HepG2 (cell line): ENCODE data around the gene FLAD1. TPM values are rescaled to one million over a fixed set of nuclear protein-coding genes. Genes with fewer than 3 reads are reported as not detected.

ENCODE experiments used
- ATAC-seq: fragments of 200-7000 bp; cut with Tn5 transposase; 3 replicates; pipeline ENCODE4 v1.9.1; 2020; ENCODE audit warnings: mild to moderate bottlenecking, moderate library complexity
- BruUV-seq: library from RNA; stranded (reverse); fragments of 400-500 nt; replicated peaks from 2 replicates; lab custom pipeline; 2021; lab: Mats Ljungman, UMichigan
- CTCF ChIA-PET: fragments of 300-600 bp; formaldehyde crosslinking; extraction: SDS; loops from one replicate; lab custom pipeline; 2021; ENCODE audit warnings: low total read pairs, inconsistent platforms, low intra/inter-chr PET ratio; lab: Yijun Ruan, JAX
- POLR2A ChIA-PET: fragments of 350-600 bp; sonication (Branson Sonifier 250); formaldehyde crosslinking; loops from one replicate; lab custom pipeline; 2020; ENCODE audit warnings: antibody characterized with exemption, inconsistent platforms; lab: Yijun Ruan, JAX
- DNase-seq: peaks from one replicate; pipeline ENCODE4 v3.0.0-alpha.2; 2015; ENCODE audit warnings: low spot score
- FAIRE-seq: peaks from 3 replicates; lab custom pipeline; 2011; peaks lifted over from hg19 to GRCh38; lab: Jason Lieb, UNC
- H2AFZ ChIP-seq: one replicate; pipeline ENCODE4 v1.6.1; 2011; ENCODE audit warnings: low read length, inconsistent platforms
- H3K27ac ChIP-seq: fragments of 300-600 bp; 3 replicates; pipeline ENCODE4 v1.8.0; 2011; ENCODE audit warnings: mixed run types, mild to moderate bottlenecking, mixed read lengths, low read length, inconsistent platforms; ENCODE audit not compliant: insufficient read depth; ENCODE audit errors: extremely low read length
- H3K27me3 ChIP-seq, 2 experiments: fragments of 200-600 bp in 1 of 2; 2 replicates in 1 of 2; 3 replicates in 1 of 2; pipeline versions ENCODE4 v1.6.0 to v1.8.0; 2011; ENCODE audit warnings: low read length in 2 of 2, mild to moderate bottlenecking in 2 of 2, moderate library complexity in 2 of 2, inconsistent platforms in 1 of 2; ENCODE audit not compliant: insufficient read depth in 2 of 2, control insufficient read depth in 1 of 2
- H3K36me3 ChIP-seq, 2 experiments: fragments of 200-600 bp in 1 of 2; replicated peaks in 1 of 2; 2 replicates in 1 of 2; 3 replicates in 1 of 2; pipeline versions ENCODE4 v1.5.1 to v1.8.0; 2011; ENCODE audit warnings: low read length in 2 of 2, inconsistent platforms in 1 of 2; ENCODE audit not compliant: insufficient read depth in 2 of 2, control insufficient read depth in 1 of 2
- H3K4me1 ChIP-seq: 2 replicates; pipeline ENCODE4 v1.5.1; 2012; ENCODE audit warnings: low read length, inconsistent platforms; ENCODE audit not compliant: insufficient read depth
- H3K4me2 ChIP-seq: 2 replicates; pipeline ENCODE4 v1.6.0; 2011; ENCODE audit warnings: low read depth, low read length, inconsistent platforms
- H3K4me3 ChIP-seq, 3 experiments: fragments of 200-600 bp in 1 of 3; sonication (generic), shearing (Covaris generic) in 1 of 3; replicated peaks in 1 of 3; 2 replicates each; pipeline ENCODE4 v1.5.1; 2011 to 2016; ENCODE audit warnings: low read length in 3 of 3, inconsistent platforms in 2 of 3, low read depth in 2 of 3, mild to moderate bottlenecking in 2 of 3, control low read depth in 1 of 3, mixed read lengths in 1 of 3; ENCODE audit not compliant: insufficient read depth in 1 of 3
- H3K79me2 ChIP-seq: one replicate; pipeline ENCODE4 v1.6.1; 2011; ENCODE audit warnings: low read length, inconsistent platforms; ENCODE audit not compliant: insufficient read depth
- H3K9ac ChIP-seq: 2 replicates; pipeline ENCODE4 v1.6.0; 2011; ENCODE audit warnings: mild to moderate bottlenecking, low read depth, low read length, inconsistent platforms; ENCODE audit not compliant: insufficient read depth
- H3K9me3 ChIP-seq: 2 replicates; pipeline ENCODE4 v1.5.1; 2012; ENCODE audit warnings: mild to moderate bottlenecking, low read length
- H4K20me1 ChIP-seq: 2 replicates; pipeline ENCODE4 v1.6.0; 2011; ENCODE audit warnings: inconsistent platforms, mild to moderate bottlenecking, low read length, moderate library complexity; ENCODE audit not compliant: insufficient read depth
- BCL6 ChIP-seq: IDR thresholded peaks from 2 replicates; pipeline ENCODE4 v1.6.1; 2016; ENCODE audit warnings: missing genetic modification reagents, missing compliant biosample characterization
- BHLHE40 ChIP-seq: IDR thresholded peaks from 2 replicates; pipeline ENCODE4 v1.6.1; 2011; ENCODE audit warnings: low read length, improper control_type of control experiment
- GATA4 ChIP-seq: sonication (generic); IDR thresholded peaks from 2 replicates; pipeline ENCODE4 v1.6.1; 2016; ENCODE audit warnings: antibody characterized with exemption, low read depth, borderline replicate concordance
- GFI1 ChIP-seq: sonication (generic); formaldehyde crosslinking; IDR thresholded peaks from 2 replicates; pipeline ENCODE4 v1.5.0; 2020; ENCODE audit warnings: missing genetic modification reagents, mild to moderate bottlenecking, borderline replicate concordance
- IKZF1 ChIP-seq: fragments of 450-650 bp; IDR thresholded peaks from 2 replicates; pipeline ENCODE4 v1.7.1; 2016
- KDM4B ChIP-seq: sonication (generic); formaldehyde crosslinking; IDR thresholded peaks from 2 replicates; pipeline ENCODE4 v1.4.0; 2020; ENCODE audit warnings: missing genetic modification reagents
- MTF1 ChIP-seq: sonication (generic); formaldehyde crosslinking; IDR thresholded peaks from 2 replicates; pipeline ENCODE4 v1.5.0; 2020; ENCODE audit warnings: missing genetic modification reagents
- NFIC ChIP-seq: IDR thresholded peaks from 2 replicates; pipeline ENCODE4 v1.6.1; 2012; ENCODE audit warnings: mild to moderate bottlenecking, low read length, inconsistent platforms
- PCBP1 ChIP-seq: fragments of 200-400 bp; formaldehyde crosslinking; IDR thresholded peaks from 2 replicates; pipeline ENCODE4 v1.6.1; 2017; ENCODE audit warnings: mild to moderate bottlenecking, low read depth, low read length, borderline replicate concordance
- RFX5 ChIP-seq: IDR thresholded peaks from 2 replicates; pipeline ENCODE4 v1.6.1; 2011; ENCODE audit warnings: low read depth, low read length, improper control_type of control experiment
- ZNF143 ChIP-seq: sonication (generic); formaldehyde crosslinking; IDR thresholded peaks from 2 replicates; pipeline ENCODE4 v1.4.0; 2020; ENCODE audit warnings: missing genetic modification reagents
- ZNF569 ChIP-seq: sonication (generic); formaldehyde crosslinking; IDR thresholded peaks from 2 replicates; pipeline ENCODE4 v1.5.0; 2020; ENCODE audit warnings: mild to moderate bottlenecking, missing genetic modification reagents, moderate library complexity, borderline replicate concordance
- WGBS: methylation state at CpG from one replicate; pipeline ENCODE4 v1.1.6; 2017; ENCODE audit warnings: low lambda C conversion rate; 5-methylcytosine and 5-hydroxymethylcytosine counted together
- in situ Hi-C: cut with HindIII; loops from 2 replicates; pipeline ENCODE4 v1.10.0; 2017; ENCODE audit warnings: low pct_unique_long_range_greater_than_20kb; ENCODE audit not compliant: extremely low pct_ligation_motif_present
- intact Hi-C: fragments of 100-400 bp; cut with micrococcal nuclease; formaldehyde crosslinking; loops from one replicate; pipeline ENCODE4 v1.10.0; 2022; ENCODE audit not compliant: unreplicated experiment
- polyA plus RNA-seq, 8 experiments: library from polyadenylated mRNA; depleted of rRNA in 3 of 8; stranded (reverse) in 7 of 8; unstranded in 1 of 8; fragments of >200 nt; fragmentation: Illumina TruSeq in 4 of 8; extraction: Trizol in 4 of 8; gene quantifications; 2 replicates each; pipeline versions ENCODE4 v1.2.1 to v1.2.3, GENCODE V29; 2011 to 2016; ENCODE audit warnings: low read depth in 4 of 8, missing spikeins in 1 of 8, mixed read lengths in 1 of 8; ENCODE audit not compliant: insufficient read depth in 1 of 8
- total RNA-seq, 5 experiments: library from RNA; depleted of rRNA; stranded (reverse); fragments of >200 nt; fragmentation: Illumina TruSeq; extraction: Trizol; gene quantifications; 2 replicates each; pipeline ENCODE4 v1.2.3, GENCODE V29; 2016; ENCODE audit warnings: low read depth in 1 of 5
- TF ChIP-seq, protein P1 (sequence below): sonication (generic); formaldehyde crosslinking; IDR thresholded peaks from 2 replicates; pipeline ENCODE4 v1.8.0; 2022; ENCODE audit warnings: mild to moderate bottlenecking, missing genetic modification reagents, moderate library complexity
- TF ChIP-seq, protein P2 (sequence below): sonication (generic); formaldehyde crosslinking; IDR thresholded peaks from 2 replicates; pipeline ENCODE4 v1.8.1; 2023; ENCODE audit warnings: mild to moderate bottlenecking, missing genetic modification reagents
- TF ChIP-seq, protein P3 (sequence below): IDR thresholded peaks from 2 replicates; pipeline ENCODE4 v1.6.1; 2016; ENCODE audit warnings: missing compliant biosample characterization, missing genetic modification reagents, borderline replicate concordance

The FLAD1 gene
- total and polyA plus RNA-seq, 2 of the 13 experiments (the other 11 are each of a cell fraction or from before 2014, with no cell fraction given), result 25.9 to 32.8 TPM

GRCh38 chr1:155038602-155039307 is 55.6 kb downstream of the FLAD1 start:
- FAIRE-seq, result no peak
- H2AFZ ChIP-seq, result no peak overlapping the region
- TF ChIP-seq BCL6 (CRISPR knock-in tag), result no peak
- TF ChIP-seq BHLHE40, result no peak
- no peak for TF ChIP-seq ZNF569 (CRISPR knock-in tag)
- no peak for TF ChIP-seq GFI1
- TF ChIP-seq, protein P1, sequence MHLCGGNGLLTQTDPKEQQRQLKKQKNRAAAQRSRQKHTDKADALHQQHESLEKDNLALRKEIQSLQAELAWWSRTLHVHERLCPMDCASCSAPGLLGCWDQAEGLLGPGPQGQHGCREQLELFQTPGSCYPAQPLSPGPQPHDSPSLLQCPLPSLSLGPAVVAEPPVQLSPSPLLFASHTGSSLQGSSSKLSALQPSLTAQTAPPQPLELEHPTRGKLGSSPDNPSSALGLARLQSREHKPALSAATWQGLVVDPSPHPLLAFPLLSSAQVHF (CRISPR knock-in tag), result no peak
- TF ChIP-seq IKZF1, result no peak
- no peak for TF ChIP-seq KDM4B (CRISPR knock-in tag)
- TF ChIP-seq GATA4, result no peak
- TF ChIP-seq RFX5, result no peak
- TF ChIP-seq, protein P2, sequence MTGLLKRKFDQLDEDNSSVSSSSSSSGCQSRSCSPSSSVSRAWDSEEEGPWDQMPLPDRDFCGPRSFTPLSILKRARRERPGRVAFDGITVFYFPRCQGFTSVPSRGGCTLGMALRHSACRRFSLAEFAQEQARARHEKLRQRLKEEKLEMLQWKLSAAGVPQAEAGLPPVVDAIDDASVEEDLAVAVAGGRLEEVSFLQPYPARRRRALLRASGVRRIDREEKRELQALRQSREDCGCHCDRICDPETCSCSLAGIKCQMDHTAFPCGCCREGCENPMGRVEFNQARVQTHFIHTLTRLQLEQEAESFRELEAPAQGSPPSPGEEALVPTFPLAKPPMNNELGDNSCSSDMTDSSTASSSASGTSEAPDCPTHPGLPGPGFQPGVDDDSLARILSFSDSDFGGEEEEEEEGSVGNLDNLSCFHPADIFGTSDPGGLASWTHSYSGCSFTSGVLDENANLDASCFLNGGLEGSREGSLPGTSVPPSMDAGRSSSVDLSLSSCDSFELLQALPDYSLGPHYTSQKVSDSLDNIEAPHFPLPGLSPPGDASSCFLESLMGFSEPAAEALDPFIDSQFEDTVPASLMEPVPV (CRISPR knock-in tag), result no peak
- TF ChIP-seq, protein P3, sequence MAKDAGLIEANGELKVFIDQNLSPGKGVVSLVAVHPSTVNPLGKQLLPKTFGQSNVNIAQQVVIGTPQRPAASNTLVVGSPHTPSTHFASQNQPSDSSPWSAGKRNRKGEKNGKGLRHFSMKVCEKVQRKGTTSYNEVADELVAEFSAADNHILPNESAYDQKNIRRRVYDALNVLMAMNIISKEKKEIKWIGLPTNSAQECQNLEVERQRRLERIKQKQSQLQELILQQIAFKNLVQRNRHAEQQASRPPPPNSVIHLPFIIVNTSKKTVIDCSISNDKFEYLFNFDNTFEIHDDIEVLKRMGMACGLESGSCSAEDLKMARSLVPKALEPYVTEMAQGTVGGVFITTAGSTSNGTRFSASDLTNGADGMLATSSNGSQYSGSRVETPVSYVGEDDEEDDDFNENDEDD (CRISPR knock-in tag), result no peak
- TF ChIP-seq MTF1 (CRISPR knock-in tag), result no peak
- TF ChIP-seq PCBP1, result no peak
- TF ChIP-seq ZNF143, result no peak
- TF ChIP-seq NFIC, result no peak

More at GRCh38 chr1:155038602-155039307, 55.6 kb downstream of the FLAD1 start:
- Histone ChIP-seq H3K9ac (no peak overlapping the region), H4K20me1 (no peaks in the 10 kb centered on the region), H3K4me2 (no peak overlapping the region), H3K9me3 (no peaks in the 10 kb centered on the region), H3K36me3 (no peaks in the 10 kb centered on the region), H3K4me1 (peaks cover 35% of the 10 kb centered on the region), H3K27me3 (peaks cover 12 to 51% of the 10 kb centered on the region in 2 experiments), H3K27ac (no peak overlapping the region), H3K4me3 (no peak overlapping the region), H3K79me2 (no peaks in the 10 kb centered on the region)
- ATAC-seq (no peak), DNase-seq (no peak)
- intact Hi-C loops (no loop called here), in situ Hi-C loops (no loop called here)
- ChIA-PET POLR2A (interaction anchor here (0.9 kb wide), 1 partner anchor 10 kb away, joined by 3 read pairs; no protein-coding TSS in a partner anchor), CTCF (no interaction called here)
- no TSS peak for BruUV-seq
- WGBS, result 12% methylated on average over 8 of the region's 8 CpGs
